Middle frontal gyrus (tissue), 1 donor: ENCODE measurements around the gene SLC9A3.

ENCODE experiments used
- DNase-seq: peaks from one replicate; pipeline ENCODE4 v3.0.0-alpha.2; 2015; ENCODE audit warnings: low spot score; ENCODE audit errors: extremely low spot score

SLC9A3 gene

GRCh38 chr5:432201-432927 is 91.9 kb downstream of the SLC9A3 start:
- no peak for DNase-seq

DNA sequence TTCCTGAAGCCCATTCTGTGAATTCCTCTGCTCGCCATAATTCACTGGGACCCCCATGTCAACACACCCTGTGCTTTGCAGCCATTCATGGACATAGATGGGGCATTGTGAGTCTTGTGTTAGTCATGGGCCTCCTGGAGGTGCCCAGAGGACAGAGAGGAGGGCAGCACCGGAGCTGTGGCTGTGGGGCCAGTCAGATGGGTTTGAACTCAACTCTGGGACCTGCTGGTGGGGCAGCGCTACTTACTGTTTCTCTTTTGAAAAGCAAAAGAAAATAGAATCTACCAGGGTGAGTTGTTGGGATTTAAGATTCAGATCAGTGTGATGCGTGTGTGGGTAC is 92.6 kb downstream of the SLC9A3 start:
- no peak for DNase-seq

DNA sequence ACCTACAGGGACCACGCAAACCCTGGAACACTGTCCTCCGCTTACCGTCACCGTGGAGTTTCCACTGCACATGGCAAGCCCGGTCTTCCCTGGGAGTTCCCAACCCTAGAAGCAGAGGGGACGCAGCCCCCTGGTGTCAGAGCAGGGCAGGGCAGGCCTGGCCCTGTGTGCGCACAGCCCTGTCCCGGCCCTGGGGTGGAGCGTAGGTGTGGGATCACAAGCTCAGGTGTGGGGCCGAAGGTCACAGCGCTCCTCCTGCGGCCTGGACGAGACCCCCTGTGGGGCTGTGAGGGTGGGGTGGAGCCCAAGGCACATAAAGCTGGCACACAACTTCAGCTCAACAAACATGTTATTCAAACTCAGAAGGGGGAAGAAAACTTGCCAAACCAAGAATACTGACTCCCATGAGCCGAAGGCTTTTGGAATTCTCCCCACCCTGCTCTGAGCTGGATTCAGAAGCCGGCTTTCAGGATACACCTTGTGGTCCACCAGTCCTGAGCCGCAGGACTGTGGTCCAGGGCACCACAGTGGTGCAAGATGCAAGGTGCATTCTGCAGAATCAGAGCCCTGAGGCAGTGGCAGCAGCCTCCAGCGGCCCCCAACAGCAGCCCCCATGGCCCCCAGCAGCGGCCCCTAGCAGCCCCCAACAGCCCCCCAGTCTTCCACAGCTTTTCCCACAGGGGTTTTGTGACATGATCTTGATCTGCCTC is 93.1 kb downstream of the SLC9A3 start:
- no peak for DNase-seq

- no peak for DNase-seq
These were observed 93.9 kb downstream of the SLC9A3 start for GRCh38 chr5:430214-430925.

GRCh38 chr5:429453-430188 is 94.6 kb downstream of the SLC9A3 start:
- no peak for DNase-seq

GRCh38 chr5:428754-429452 is 95.3 kb downstream of the SLC9A3 start:
- DNase-seq = no peak

DNA sequence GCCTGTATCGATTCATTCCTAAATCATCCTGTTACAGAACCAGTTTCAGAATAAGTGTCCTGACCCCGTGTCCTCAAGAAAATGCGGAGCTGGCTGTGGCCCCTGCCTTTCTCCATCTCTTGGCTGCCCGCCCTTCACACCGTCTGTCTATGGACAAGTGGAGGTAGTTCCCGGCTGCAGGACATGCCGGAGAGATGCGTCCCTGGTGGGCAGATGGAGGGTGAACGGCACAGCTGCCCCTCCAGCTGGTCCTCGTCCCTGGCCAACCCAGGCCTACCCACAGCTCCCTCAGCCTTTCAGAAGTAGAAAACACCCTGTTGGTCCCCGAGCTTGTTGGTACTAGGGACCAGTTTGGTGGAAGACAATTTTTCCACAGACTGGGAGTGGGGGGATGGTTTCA is 96.0 kb downstream of the SLC9A3 start:
- no peak for DNase-seq

GRCh38 chr5:427415-428087 is 96.7 kb downstream of the SLC9A3 start:
- no peak for DNase-seq

GRCh38 chr5:426392-426976 is 97.8 kb downstream of the SLC9A3 start:
- DNase-seq = no peak

DNA sequence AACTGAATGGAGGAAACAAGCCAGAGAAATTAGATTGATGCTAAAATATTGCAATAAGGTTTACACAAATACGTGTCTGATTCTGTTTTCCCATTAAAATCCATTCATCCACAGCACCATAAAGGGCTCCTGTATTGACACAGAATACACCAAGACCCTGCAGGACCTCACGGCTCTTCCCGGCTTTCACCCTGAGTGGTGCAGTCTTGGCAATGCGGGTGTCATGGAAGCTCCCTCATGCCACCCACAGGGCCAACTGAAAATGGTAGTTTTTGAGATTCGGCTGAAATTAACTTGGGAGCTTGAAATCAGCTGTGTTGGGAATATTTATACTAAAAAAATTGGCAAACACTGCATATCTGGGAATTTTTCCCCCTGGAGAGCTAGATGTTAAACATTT is 98.5 kb downstream of the SLC9A3 start:
- DNase-seq = no peak

DNA sequence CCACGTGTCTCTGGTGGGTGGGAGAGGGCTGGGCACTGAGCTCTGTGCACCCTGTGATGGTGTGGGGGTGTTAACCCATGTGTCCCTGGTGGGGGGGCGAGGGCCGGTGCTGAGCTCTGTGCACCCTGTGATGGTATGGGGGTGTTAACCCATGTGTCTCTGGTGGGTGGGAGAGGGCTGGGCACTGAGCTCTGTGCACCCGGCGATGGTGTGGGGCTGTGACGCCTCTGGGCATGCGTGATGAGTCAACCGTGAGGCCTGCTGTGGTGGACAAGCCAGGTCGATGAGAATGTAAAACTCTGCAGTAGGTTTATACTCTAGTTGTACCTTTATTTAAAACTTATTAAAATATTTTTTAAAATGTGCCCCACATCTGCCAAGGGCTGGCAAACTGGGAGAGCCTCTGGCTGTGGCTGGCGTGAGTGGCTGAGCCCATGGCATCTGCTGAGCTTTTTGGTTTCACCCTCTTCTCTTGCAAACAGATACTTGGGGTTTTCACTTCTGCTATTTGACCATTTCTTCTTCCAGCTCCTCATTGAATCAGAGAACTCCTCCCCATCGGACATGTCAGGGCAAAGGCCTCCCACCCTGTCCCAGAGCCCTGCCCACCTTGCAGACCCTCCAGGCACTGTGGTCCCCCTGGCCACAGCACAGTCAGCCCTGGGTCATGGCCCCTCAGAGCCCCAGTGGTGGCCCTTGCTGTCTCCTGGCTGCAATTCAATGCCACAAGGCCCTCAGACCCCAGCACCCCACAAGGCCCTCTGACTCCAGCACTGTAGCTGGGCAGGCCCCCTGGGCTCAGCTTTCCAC is 99.7 kb downstream of the SLC9A3 start:
- no peak for DNase-seq

GRCh38 chr5:423626-424261 is 100.5 kb downstream of the SLC9A3 start:
- DNase-seq = no peak

- DNase-seq = no peak
These were observed 101.0 kb downstream of the SLC9A3 start for GRCh38 chr5:423233-423565.

- DNase-seq = no peak
These were observed 101.7 kb downstream of the SLC9A3 start for GRCh38 chr5:422323-423232.

GRCh38 chr5:421901-422300 is 102.3 kb downstream of the SLC9A3 start:
- no peak for DNase-seq

DNA sequence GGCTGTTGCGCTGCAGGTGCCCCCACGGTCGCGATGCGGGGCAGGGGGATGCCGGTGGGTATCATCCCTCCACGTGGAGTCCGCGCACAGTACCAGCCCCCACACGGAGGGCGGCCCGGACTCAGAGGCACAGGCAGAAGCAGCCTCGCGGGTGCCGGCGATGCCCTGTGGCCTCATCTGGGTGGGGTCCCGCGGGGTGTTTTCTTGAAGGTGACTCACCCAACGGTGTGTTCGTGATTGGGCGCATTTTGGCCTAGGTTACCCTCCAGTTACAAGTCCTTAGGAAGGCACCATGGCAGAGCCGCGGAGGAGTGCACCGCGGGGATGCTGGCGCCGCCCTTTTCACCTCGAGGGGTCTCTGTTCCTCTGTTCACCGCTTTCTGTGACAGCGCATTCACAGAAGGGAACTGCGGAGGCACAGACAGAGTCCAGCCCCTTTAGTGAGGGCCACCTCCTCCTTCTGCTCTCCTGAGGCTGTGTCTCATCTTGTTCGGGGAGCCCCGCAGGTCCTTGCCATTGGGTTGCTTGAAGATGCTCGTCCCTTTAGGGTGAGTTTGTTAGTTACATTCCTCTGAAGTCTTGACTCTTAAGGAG is 102.9 kb downstream of the SLC9A3 start:
- DNase-seq = no peak

DNA sequence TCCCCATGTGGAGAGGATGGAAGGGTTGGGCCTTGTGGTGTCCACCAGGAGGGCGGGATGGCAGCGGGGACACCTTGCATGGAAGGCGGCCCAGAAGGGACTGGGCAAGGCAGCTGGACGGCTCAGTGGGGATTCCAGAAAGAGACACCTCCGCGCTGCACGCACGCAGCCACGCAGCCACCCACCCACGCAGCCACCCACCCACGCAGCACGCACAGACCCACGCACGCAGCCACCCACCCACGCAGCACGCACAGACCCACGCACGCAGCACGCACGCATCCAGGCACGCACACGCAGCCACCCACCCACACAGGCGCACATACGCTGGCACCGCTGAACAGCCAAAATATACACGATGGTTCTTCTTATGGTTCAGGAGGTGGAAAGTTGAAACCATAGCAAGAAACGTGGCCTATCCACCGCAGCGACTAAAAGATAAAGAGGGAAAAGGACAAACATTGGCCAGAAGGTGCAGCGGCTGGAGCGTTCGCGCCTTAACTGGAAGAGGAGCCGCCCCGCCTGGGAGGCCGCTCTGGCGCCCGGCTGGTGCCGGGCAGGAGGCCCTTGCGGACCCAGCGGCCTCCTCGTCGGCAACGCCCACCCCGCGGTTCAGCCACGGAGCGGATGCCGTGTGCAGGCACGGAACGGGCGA is 103.5 kb downstream of the SLC9A3 start:
- DNase-seq = no peak
